ENCODE results near the gene GMDS.

GMDS gene

GRCh38 chr6:2019051-2019450 is 226.4 kb downstream of the GMDS start:
- no peak for TF ChIP-seq CTCF (IDR thresholded peaks at IDR 0.05; ENCODE audit: borderline replicate concordance, insufficient read depth, low read depth, low read length)

DNA sequence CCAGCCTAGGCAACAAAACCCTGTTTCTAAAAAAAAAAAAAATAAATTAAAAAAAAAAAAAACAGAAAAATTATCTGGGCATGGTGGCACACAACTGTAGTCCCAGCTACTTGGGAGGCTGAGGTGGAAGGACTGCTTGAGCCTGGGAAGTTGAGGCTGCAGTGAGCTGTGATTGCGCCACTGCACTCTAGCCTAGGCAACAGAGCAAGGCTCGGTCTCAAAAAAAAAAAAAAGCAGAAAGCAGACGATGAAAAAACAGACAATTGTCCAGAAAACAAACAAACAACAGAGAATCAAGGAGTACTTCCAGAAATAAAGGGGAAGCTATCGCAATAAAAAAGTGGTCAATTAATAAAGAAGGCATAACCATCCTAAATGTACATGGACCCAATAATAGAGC is 229.4 kb downstream of the GMDS start:
- H3K4me3 ChIP-seq (ENCODE audit: low read depth, low read length): no peak overlapping the region
- no peak for TF ChIP-seq CTCF (IDR thresholded peaks at IDR 0.05; ENCODE audit: borderline replicate concordance, insufficient read depth, low read depth, low read length)

More at GRCh38 chr6:2019051-2019450, 226.4 kb downstream of the GMDS start:
- H3K4me3 ChIP-seq (ENCODE audit: low read depth, low read length): no peak overlapping the region

DNA sequence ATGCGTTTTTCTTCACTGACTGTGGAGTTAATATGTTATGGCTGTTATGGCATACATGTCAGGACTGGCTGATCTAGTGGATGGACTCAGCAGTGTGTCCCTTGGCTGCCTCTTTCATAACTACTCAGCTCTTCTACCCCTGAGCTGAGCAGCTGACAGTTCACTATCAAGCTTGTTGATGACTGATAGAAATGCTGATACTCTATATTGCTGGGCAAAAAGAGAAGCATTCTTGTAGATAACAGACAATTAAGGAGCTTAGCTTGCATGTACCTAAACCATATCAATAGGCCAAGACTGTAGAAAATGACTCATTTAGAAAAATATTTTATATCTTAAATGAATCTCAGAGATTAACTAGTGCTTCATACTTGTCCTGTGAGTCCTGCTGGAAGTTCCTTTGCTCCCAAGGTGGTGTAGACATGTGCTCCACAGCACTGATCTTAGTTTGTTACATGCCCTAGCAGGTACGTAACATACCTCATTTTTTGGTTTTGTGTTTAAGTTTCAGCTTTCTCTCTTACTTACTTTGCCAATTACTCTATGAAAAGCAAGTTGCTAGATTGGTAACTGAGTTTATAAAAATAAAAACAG is 236.9 kb downstream of the GMDS start:
- no peak overlapping the region for H3K4me3 ChIP-seq (ENCODE audit: low read depth, low read length)
- TF ChIP-seq CTCF (IDR thresholded peaks at IDR 0.05; ENCODE audit: borderline replicate concordance, insufficient read depth, low read depth, low read length): no peak

GRCh38 chr6:2007165-2007564 is 238.2 kb downstream of the GMDS start:
- H3K4me3 ChIP-seq (ENCODE audit: low read depth, low read length): no peak overlapping the region
- TF ChIP-seq CTCF (IDR thresholded peaks at IDR 0.05; ENCODE audit: borderline replicate concordance, insufficient read depth, low read depth, low read length): no peak

DNA sequence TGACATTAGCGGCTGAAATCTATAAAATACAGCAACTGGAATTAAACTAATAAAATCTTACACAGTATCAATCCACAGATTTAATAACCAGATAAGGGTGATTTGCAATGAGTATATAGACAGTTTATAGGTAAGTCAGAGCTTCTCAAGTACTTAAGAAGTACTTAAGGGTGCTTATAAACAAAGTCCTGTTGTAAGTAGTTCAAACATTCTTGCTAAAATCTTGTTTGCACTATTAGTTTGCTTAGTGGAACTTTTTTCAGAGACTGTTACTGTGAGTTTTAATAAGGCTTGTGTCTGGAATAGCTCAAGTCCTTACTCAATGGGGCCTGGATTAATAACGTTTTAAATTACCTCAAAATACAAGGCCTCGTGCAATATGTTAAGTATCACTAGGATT is 240.5 kb downstream of the GMDS start:
- TF ChIP-seq CTCF (IDR thresholded peaks at IDR 0.05; ENCODE audit: borderline replicate concordance, insufficient read depth, low read depth, low read length): no peak
- H3K4me3 ChIP-seq (ENCODE audit: low read depth, low read length): no peak overlapping the region

GRCh38 chr6:2000962-2001361 is 244.4 kb downstream of the GMDS start:
- no peak for TF ChIP-seq CTCF (IDR thresholded peaks at IDR 0.05; ENCODE audit: borderline replicate concordance, insufficient read depth, low read depth, low read length)
- no peak overlapping the region for H3K4me3 ChIP-seq (ENCODE audit: low read depth, low read length)

DNA sequence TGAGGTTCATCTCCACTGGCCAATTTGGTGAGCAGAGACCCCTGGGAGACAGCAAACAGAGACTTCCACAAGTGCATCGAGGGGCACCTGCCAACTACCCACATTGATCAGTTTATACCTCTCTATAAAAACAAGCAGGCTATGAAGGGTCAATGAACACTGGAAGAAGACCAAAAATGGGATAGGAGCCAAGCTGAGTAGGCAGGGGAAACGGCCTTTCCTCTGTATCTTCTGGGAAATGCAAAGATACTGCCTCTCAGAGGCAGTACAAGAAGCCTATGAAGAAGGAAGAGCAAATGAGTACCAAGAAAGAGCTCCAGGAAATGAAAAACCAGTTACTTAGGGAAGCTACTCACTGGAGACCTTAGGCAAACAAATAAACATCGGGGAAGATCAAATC is 247.7 kb downstream of the GMDS start:
- no peak overlapping the region for H3K4me3 ChIP-seq (ENCODE audit: low read depth, low read length)
- TF ChIP-seq CTCF (IDR thresholded peaks at IDR 0.05; ENCODE audit: borderline replicate concordance, insufficient read depth, low read depth, low read length): no peak
